ENCODE results near the gene POLE. TPM values are rescaled to one million over a fixed set of nuclear protein-coding genes. Genes with fewer than 3 reads are reported as not detected.
A peak's percentile ranks its signal among the peaks of the same experiment; 100 is the strongest.

POLE gene, protein sequence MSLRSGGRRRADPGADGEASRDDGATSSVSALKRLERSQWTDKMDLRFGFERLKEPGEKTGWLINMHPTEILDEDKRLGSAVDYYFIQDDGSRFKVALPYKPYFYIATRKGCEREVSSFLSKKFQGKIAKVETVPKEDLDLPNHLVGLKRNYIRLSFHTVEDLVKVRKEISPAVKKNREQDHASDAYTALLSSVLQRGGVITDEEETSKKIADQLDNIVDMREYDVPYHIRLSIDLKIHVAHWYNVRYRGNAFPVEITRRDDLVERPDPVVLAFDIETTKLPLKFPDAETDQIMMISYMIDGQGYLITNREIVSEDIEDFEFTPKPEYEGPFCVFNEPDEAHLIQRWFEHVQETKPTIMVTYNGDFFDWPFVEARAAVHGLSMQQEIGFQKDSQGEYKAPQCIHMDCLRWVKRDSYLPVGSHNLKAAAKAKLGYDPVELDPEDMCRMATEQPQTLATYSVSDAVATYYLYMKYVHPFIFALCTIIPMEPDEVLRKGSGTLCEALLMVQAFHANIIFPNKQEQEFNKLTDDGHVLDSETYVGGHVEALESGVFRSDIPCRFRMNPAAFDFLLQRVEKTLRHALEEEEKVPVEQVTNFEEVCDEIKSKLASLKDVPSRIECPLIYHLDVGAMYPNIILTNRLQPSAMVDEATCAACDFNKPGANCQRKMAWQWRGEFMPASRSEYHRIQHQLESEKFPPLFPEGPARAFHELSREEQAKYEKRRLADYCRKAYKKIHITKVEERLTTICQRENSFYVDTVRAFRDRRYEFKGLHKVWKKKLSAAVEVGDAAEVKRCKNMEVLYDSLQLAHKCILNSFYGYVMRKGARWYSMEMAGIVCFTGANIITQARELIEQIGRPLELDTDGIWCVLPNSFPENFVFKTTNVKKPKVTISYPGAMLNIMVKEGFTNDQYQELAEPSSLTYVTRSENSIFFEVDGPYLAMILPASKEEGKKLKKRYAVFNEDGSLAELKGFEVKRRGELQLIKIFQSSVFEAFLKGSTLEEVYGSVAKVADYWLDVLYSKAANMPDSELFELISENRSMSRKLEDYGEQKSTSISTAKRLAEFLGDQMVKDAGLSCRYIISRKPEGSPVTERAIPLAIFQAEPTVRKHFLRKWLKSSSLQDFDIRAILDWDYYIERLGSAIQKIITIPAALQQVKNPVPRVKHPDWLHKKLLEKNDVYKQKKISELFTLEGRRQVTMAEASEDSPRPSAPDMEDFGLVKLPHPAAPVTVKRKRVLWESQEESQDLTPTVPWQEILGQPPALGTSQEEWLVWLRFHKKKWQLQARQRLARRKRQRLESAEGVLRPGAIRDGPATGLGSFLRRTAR (N-terminal part only)
- total RNA-seq = 100 to 1,000 TPM in 1 of 4 donors, 10 to 100 TPM in 3; 32.2 to 133 (median 44.4) TPM

DNA sequence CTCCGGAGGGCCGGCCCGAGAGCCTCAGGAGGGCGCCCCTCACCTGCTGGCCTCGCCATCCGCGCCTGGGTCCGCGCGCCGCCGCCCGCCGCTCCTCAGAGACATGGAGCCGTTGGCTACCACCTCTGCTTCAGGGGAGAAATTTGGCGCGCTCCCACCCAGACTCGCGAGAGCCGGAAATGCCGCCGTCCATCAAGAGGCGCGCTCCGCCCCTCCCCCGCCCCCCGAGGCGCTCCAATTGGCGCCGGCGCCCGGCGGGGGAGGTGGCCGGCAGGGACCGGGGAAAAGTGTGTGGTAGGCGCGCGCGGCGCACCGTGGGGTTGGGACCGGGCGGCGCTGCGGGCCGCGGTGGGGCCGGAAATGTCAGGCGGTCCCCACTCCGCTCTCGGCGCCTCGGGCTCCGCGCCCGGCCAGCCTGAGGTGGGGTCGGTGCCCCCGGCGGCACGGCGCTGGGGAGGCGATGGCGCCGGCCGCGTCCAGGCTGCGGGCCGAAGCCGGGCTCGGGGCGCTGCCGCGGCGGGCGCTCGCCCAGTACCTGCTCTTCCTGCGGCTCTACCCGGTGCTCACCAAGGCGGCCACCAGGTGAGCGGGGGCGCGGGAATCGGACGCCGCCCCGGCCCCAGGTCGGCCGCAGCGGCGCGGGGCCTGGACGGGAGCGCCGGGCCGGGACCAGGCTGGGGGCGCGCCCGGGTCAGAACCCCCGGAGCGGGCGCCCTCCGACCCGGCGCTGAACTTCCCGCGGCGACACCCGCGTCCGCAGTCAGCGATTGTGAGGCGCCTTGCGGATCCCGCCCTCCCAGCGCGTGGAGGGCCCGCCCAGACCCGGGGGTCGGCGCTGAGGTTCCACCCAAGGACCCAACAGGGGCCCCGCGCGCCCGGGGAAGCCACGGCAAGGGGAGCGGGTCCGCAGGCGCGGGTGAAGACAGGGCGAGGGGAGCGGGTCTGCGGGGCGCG, at the start of gene POLE, which contains the start of gene PXMP2:
Gene POLE, minus strand, starts transcription at position 132 of the 954 bp plus-strand sequence. Its CDS starts 27 bp downstream, at position 105.
Gene PXMP2, plus strand, starts transcription at position 377 of the 954 bp plus-strand sequence. Its CDS starts 84 bp downstream, at position 461.
- WGBS, 2 donors = 2% methylated on average over 32 of the region's 134 CpGs; no CpG with 5 or more reads in 1 of the 2 donors
- H3K27me3 ChIP-seq = no peaks in the 10 kb centered on the region
- H3K4me3 ChIP-seq = peak within 1 kb of the TSS; percentile 83 to 98 (median 92)
- H3K9me3 ChIP-seq = no peaks in the 10 kb centered on the region
- peaks cover 0 to 6% (median 0%) of the 10 kb centered on the region in 3 donors for H3K36me3 ChIP-seq
- peak; percentile 92 to 94 for DNase-seq (ENCODE audit: low spot score in 2 of 2)
- H3K4me1 ChIP-seq = peaks cover 0 to 32% (median 4%) of the 10 kb centered on the region in 4 donors
- H3K27ac ChIP-seq = peak within 1 kb of the TSS; percentile 37 to 79 (median 67)
- TF ChIP-seq EP300 (IDR thresholded peaks at IDR 0.05) (peak; percentile 72 to 82), POLR2A (IDR thresholded peaks at IDR 0.05) (peak in 1 of 2 donors; percentile 66)
- TF ChIP-seq, protein P1, sequence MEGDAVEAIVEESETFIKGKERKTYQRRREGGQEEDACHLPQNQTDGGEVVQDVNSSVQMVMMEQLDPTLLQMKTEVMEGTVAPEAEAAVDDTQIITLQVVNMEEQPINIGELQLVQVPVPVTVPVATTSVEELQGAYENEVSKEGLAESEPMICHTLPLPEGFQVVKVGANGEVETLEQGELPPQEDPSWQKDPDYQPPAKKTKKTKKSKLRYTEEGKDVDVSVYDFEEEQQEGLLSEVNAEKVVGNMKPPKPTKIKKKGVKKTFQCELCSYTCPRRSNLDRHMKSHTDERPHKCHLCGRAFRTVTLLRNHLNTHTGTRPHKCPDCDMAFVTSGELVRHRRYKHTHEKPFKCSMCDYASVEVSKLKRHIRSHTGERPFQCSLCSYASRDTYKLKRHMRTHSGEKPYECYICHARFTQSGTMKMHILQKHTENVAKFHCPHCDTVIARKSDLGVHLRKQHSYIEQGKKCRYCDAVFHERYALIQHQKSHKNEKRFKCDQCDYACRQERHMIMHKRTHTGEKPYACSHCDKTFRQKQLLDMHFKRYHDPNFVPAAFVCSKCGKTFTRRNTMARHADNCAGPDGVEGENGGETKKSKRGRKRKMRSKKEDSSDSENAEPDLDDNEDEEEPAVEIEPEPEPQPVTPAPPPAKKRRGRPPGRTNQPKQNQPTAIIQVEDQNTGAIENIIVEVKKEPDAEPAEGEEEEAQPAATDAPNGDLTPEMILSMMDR (IDR thresholded peaks at IDR 0.05) = peak in 3 of 5 experiments; percentile 13 to 57 (median 52)

DNA sequence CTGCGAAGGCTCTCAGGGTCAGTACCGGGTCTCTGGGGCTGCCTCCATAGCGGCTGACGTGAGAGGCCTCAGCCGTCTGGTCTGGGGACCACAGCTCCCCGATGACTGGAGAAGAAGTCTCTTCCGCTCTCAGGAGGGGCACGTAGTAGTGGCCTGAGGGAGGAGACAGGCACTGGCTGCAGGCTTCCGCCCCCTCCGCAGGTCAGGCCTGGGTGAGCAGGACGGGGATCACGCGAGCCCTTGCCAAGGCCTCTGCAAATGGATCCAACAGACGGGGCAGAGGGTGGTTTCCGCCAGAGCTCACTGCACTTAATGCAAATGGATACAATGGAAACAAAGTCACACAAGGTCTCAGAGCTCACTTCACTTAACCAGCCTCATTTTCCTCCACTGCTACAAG, 49.8 kb upstream of the POLE start:
- 86 to 90% methylated on average over 10 to 15 of the region's 15 CpGs for WGBS, 2 donors
- no peaks in the 10 kb centered on the region for H3K4me1 ChIP-seq
- no peak for DNase-seq (ENCODE audit: low spot score in 2 of 2)
- no peaks in the 10 kb centered on the region for H3K27me3 ChIP-seq
- no peaks in the 10 kb centered on the region for H3K9me3 ChIP-seq
- H3K4me3 ChIP-seq = no peak overlapping the region
- TF ChIP-seq POLR2A (IDR thresholded peaks at IDR 0.05) (no peak), EP300 (IDR thresholded peaks at IDR 0.05) (no peak)
- TF ChIP-seq, protein P1 (IDR thresholded peaks at IDR 0.05) = no peak
- H3K27ac ChIP-seq = no peak overlapping the region
- peaks cover 3 to 100% (median 58%) of the 10 kb centered on the region in 3 donors for H3K36me3 ChIP-seq

DNA sequence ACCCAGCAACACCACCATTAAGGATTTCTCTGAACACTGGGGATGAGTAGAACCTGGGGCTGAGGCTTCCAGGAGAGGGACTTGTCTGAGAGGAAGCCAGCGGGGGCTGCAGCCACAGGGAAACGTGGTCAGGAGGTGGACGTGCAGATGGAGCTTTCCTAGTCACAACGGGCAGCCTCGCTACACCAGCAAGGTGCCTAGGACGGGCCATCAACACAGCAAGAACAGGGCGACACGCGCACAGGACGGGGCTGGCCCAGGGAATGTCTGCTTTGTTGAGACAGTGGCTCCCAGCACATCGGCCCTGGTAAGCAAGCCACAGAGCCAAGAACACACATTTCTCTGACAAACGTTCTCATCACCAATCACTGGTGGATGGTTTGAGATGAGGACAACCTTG, 49.2 kb upstream of the POLE start:
- 93% methylated on average over 12 of the region's 12 CpGs for WGBS, 2 donors
- DNase-seq (ENCODE audit: low spot score in 2 of 2) = no peak
- H3K9me3 ChIP-seq = no peaks in the 10 kb centered on the region
- no peak overlapping the region for H3K4me3 ChIP-seq
- H3K4me1 ChIP-seq = no peaks in the 10 kb centered on the region
- peaks cover 3 to 100% (median 54%) of the 10 kb centered on the region in 3 donors for H3K36me3 ChIP-seq
- TF ChIP-seq EP300 (IDR thresholded peaks at IDR 0.05) = no peak
- TF ChIP-seq, protein P1 (IDR thresholded peaks at IDR 0.05) = no peak
- TF ChIP-seq POLR2A (IDR thresholded peaks at IDR 0.05) = no peak
- no peak overlapping the region for H3K27ac ChIP-seq
- H3K27me3 ChIP-seq = no peaks in the 10 kb centered on the region

DNA sequence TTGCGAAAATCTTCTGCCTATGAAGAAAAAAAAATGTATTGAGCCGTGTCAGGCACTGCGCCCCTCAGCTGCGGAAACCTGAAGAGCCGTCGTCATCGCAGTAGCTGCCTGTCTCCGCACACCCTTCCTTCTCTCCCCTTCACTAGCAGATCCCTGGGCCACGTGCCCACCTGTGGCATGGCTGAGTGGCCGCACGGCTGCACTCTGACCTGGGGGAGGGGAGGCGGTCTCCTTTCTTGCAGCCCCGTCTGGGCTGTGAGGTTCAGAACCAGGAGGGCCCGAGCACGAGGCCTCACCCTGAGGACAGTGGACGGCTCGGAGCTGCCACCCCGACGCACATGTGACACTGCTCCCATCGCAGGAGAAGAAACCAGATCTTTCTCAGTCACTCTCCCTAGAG, 48.4 kb upstream of the POLE start:
- Histone ChIP-seq H3K4me3 (no peak overlapping the region), H3K4me1 (no peaks in the 10 kb centered on the region), H3K27ac (no peak overlapping the region), H3K36me3 (peaks cover 3 to 100% (median 53%) of the 10 kb centered on the region in 3 donors), H3K27me3 (no peaks in the 10 kb centered on the region), H3K9me3 (no peaks in the 10 kb centered on the region)
- no peak for DNase-seq (ENCODE audit: low spot score in 2 of 2)
- TF ChIP-seq POLR2A (IDR thresholded peaks at IDR 0.05) (no peak), EP300 (IDR thresholded peaks at IDR 0.05) (no peak)
- TF ChIP-seq, protein P1 (IDR thresholded peaks at IDR 0.05) = no peak
- WGBS, 2 donors = 88 to 93% methylated on average over 20 of the region's 20 CpGs
